Smooth muscle cell (in vitro differentiated cells): Measurements from ENCODE around the gene SP4. TPM values are rescaled to one million over a fixed set of nuclear protein-coding genes. Genes with fewer than 3 reads are reported as not detected.
A peak's percentile ranks its signal among the peaks of the same experiment; 100 is the strongest.

Experiments
- DNase-seq: peaks from one replicate; lab custom pipeline; 2025; ENCODE audit not compliant: unreplicated experiment; lab: John Stamatoyannopoulos, UW
- H2AFZ ChIP-seq: fragments of 200-600 bp; sonication (generic); 2 replicates; pipeline ENCODE4 v1.6.0; 2016; ENCODE audit warnings: antibody characterized with exemption, low read depth, mild to moderate bottlenecking
- H3F3A ChIP-seq: fragments of 200-600 bp; sonication (generic); 2 replicates; pipeline ENCODE4 v1.6.0; 2017; ENCODE audit warnings: antibody characterized with exemption, low read depth
- H3K27ac ChIP-seq: fragments of 200-600 bp; sonication (generic); 2 replicates; pipeline ENCODE4 v1.5.1; 2016; ENCODE audit warnings: low read depth, mild to moderate bottlenecking
- H3K27me3 ChIP-seq: fragments of 200-600 bp; sonication (generic); 2 replicates; pipeline ENCODE4 v1.6.1; 2016; ENCODE audit warnings: low read depth, mild to moderate bottlenecking
- H3K36me3 ChIP-seq: fragments of 200-600 bp; sonication (generic); 2 replicates; pipeline ENCODE4 v1.5.1; 2016; ENCODE audit warnings: low read depth
- H3K4me1 ChIP-seq: fragments of 200-600 bp; sonication (generic); 2 replicates; pipeline ENCODE4 v1.5.1; 2016; ENCODE audit warnings: low read depth
- H3K4me2 ChIP-seq: fragments of 200-600 bp; sonication (generic); 2 replicates; pipeline ENCODE4 v1.6.0; 2016; ENCODE audit warnings: mild to moderate bottlenecking
- H3K4me3 ChIP-seq: fragments of 200-600 bp; sonication (generic); 2 replicates; pipeline ENCODE4 v1.5.1; 2016; ENCODE audit warnings: mild to moderate bottlenecking
- H3K79me2 ChIP-seq: fragments of 200-600 bp; sonication (generic); 2 replicates; pipeline ENCODE4 v1.6.0; 2016; ENCODE audit warnings: low read depth, mild to moderate bottlenecking
- H3K9ac ChIP-seq: fragments of 200-600 bp; sonication (generic); 2 replicates; pipeline ENCODE4 v1.6.0; 2016; ENCODE audit warnings: low read depth
- H3K9me3 ChIP-seq: fragments of 200-600 bp; sonication (generic); replicated peaks from 2 replicates; pipeline ENCODE4 v1.5.1; 2016; ENCODE audit warnings: low read depth
- H4K20me1 ChIP-seq: fragments of 200-600 bp; sonication (generic); 2 replicates; pipeline ENCODE4 v1.6.0; 2016; ENCODE audit warnings: low read depth
- CTCF ChIP-seq: fragments of 200-600 bp; sonication (generic); IDR thresholded peaks from 2 replicates; pipeline ENCODE4 v1.5.1; 2017; ENCODE audit warnings: borderline replicate concordance, mild to moderate bottlenecking, antibody characterized with exemption; ENCODE audit not compliant: insufficient read depth, poor library complexity, severe bottlenecking
- WGBS: methylation state at CpG from one replicate; pipeline ENCODE4 v1.1.7; 2016; ENCODE audit warnings: low lambda C conversion rate; 5-methylcytosine and 5-hydroxymethylcytosine counted together
- polyA plus RNA-seq: library from polyadenylated mRNA; unstranded; fragments of >200 nt; fragmentation: Nextera tagmentation; extraction: Ambion mirVana; gene quantifications from 2 replicates; pipeline ENCODE4 v1.2.1, GENCODE V29; 2016
- total RNA-seq: library from RNA; depleted of rRNA; stranded (reverse); fragments of >200 nt; gene quantifications from 2 replicates; pipeline ENCODE4 v1.2.3, GENCODE V29; 2014

The SP4 gene
- total and polyA plus RNA-seq, 2 experiments from 2014 or later, result 1.6 to 5.0 TPM

GRCh38 chr7:21538936-21539495 lies 111.1 kb downstream of the SP4 start:
- Histone ChIP-seq H3K9ac (no peak overlapping the region), H3K27me3 (peaks cover 48% of the 10 kb centered on the region), H3K4me1 (peaks cover 7% of the 10 kb centered on the region), H3F3A (no peaks in the 10 kb centered on the region), H2AFZ (no peak overlapping the region), H3K4me3 (no peak overlapping the region), H3K79me2 (no peaks in the 10 kb centered on the region), H3K4me2 (no peak overlapping the region), H3K27ac (no peak overlapping the region), H3K9me3 (no peaks in the 10 kb centered on the region), H3K36me3 (no peaks in the 10 kb centered on the region), H4K20me1 (no peaks in the 10 kb centered on the region)
- no peak for TF ChIP-seq CTCF
- WGBS, result 98% methylated on average over 3 of the region's 3 CpGs
- no peak for DNase-seq

GRCh38 chr7:21542891-21543527 lies 115.1 kb downstream of the SP4 start, which contains the start of gene DNAH11:
TSS of gene DNAH11 (plus strand) at chr7:21543039. CDS start at chr7:21543246, 207 bp downstream.
- H3K9me3 ChIP-seq, result no peaks in the 10 kb centered on the region
- H3K4me1 ChIP-seq, result peaks cover 9% of the 10 kb centered on the region
- no peak within 1 kb of the TSS for H3K27ac ChIP-seq
- no peaks in the 10 kb centered on the region for H3K36me3 ChIP-seq
- H3K4me3 ChIP-seq, result peak within 1 kb of the TSS; percentile 62
- peaks cover 76% of the 10 kb centered on the region for H3K27me3 ChIP-seq
- no peak for DNase-seq
- TF ChIP-seq CTCF, result no peak
- peak within 1 kb of the TSS; percentile 82 for H2AFZ ChIP-seq
- H4K20me1 ChIP-seq, result no peaks in the 10 kb centered on the region
- H3K9ac ChIP-seq, result no peak within 1 kb of the TSS
- WGBS, result 1% methylated on average over 65 of the region's 66 CpGs
- no peaks in the 10 kb centered on the region for H3K79me2 ChIP-seq
- peak within 1 kb of the TSS; percentile 98 for H3K4me2 ChIP-seq
- no peaks in the 10 kb centered on the region for H3F3A ChIP-seq

- Histone ChIP-seq H3K27me3 (peaks cover 76% of the 10 kb centered on the region), H3K9me3 (no peaks in the 10 kb centered on the region), H4K20me1 (no peaks in the 10 kb centered on the region), H3K27ac (no peak overlapping the region), H3K4me2 (peak overlapping the region; percentile 98), H3K9ac (no peak overlapping the region), H3F3A (no peaks in the 10 kb centered on the region), H3K36me3 (no peaks in the 10 kb centered on the region), H3K4me1 (peaks cover 9% of the 10 kb centered on the region), H2AFZ (peak overlapping the region; percentile 44), H3K4me3 (peak overlapping the region; percentile 62), H3K79me2 (no peaks in the 10 kb centered on the region)
- no peak for DNase-seq
- no peak for TF ChIP-seq CTCF
- WGBS, result 11% methylated on average over 31 of the region's 31 CpGs
These were observed 115.8 kb downstream of the SP4 start for GRCh38 chr7:21543528-21544302.
